NCI-H2227 (cell line): ENCODE measurements around the gene TLK1.
A peak's percentile ranks its signal among the peaks of the same experiment; 100 is the strongest.
"Not testable (repeated sequence)": the region's sequence is repeated elsewhere in the genome, so short reads cannot be mapped to it uniquely, and the experiment has no call there.

Experiments used
- DNase-seq: peaks from one replicate; lab custom pipeline; 2025; ENCODE audit not compliant: unreplicated experiment; lab: John Stamatoyannopoulos, UW

Gene TLK1

GRCh38 chr2:171146071-171146470 is 14.6 kb downstream of the TLK1 start:
- DNase-seq = no peak

DNA sequence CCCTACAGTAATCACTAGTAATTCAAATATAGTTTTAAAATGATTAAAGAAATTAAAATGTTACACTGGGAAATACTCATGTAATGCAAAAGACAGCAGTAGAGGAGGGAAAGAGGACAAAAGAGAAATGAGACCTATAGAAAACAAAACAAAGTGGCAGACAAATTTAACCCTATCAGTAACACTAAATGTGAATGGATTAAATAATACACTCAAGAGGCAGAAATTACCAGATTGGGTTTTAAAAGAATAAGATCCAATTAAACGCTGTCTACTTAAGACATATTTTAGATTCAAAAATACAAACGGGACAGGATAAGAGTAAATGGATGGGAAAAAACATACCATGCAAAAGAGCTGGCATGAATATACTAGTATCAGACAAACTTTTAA is 17.0 kb downstream of the TLK1 start:
- no peak for DNase-seq

DNA sequence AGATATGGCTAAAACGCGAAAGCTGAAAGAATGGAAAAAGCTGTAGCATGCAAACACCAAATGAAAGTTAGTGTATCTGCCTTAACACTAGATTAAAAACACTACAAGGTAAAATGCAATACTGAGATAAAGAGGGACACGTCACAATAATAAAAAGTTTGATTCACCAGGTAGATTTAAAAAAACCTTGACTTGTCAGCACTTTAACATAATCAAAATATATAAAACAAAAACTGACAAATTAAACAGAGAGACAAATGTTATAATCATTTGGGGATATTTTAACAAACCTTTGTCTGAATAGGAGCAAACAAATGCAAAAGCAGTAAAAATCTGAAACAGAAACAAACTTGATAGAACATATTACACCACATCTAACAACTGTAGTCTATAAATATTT is 18.3 kb downstream of the TLK1 start:
- DNase-seq = no peak

GRCh38 chr2:171141320-171141719 is 19.4 kb downstream of the TLK1 start:
- no peak for DNase-seq

DNA sequence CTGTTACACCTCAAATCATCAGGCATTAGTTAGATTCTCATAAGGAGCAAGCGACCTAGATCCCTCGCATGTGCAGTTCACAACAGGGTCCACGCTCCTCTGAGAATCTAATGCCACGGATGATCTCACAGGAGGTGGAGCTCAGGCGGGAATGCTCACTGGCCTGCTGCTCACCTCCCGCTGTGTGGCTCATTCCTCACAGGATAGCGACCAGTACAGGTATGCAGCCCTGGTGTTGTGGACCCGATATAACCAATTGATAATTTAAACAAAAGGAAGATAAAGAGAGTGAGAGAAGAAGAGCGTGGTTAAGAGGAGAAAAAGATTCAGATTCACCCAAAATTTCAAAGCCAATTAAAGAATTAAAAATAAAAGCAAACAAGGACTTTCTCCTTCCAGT is 20.8 kb downstream of the TLK1 start:
- no peak for DNase-seq

GRCh38 chr2:171136024-171136423 is 24.7 kb downstream of the TLK1 start:
- DNase-seq = no peak

GRCh38 chr2:171134624-171135230 is 26.0 kb downstream of the TLK1 start:
- no peak for DNase-seq

DNA sequence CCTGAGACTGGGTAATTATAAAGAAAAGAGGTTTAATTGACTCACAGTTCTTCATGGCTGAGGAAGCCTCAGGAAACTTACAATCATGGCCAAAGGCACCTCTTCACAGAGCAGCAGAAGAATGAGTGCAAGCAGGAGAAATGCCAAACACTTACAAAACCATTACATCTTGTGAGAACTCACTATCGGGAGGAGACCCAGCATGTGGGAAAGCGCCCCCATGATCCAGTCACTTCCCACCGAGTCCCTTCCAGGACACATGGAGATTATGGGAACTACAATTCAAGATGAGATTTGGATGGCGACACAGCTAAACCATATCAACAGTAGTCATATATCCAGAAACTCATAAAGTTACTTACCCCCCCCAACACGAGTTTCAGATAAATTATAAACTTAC is 28.6 kb downstream of the TLK1 start:
- no peak for DNase-seq

DNA sequence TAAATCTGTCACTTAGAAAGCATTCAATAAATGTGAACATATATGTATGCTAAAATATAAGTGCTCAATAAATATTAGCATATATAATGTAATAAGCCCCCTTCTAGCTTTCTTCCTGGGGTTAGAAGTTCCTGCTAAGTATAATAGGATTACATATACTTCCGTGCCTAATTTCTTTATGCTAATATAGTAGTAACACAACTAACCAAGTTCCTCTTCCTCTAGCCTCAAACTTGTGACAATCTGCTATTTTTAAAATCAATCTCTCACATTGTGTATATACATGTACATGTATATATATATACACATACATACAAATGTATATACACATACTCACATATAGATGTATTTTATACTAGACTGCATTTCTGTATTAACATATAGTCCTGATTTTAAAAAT is 32.2 kb downstream of the TLK1 start:
- no peak for DNase-seq

DNA sequence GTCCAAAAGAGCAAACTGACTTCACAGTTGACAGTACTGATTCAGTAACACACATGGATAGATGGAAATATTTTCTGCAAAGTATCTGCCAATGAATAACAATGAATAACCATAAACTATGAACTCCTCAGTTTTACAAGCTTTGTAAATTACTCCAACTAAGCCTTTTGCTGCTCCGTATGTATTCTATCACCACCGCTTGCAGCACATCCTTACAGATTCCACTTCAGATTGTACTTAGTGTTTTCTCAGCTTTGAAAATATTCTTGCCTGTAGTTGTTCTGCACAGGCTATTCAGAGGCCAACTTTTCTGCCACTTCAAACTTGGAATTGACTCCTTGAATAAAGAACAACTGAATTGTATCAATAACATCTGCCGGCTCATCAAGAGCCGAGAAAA is 36.2 kb downstream of the TLK1 start:
- no peak for DNase-seq

- no peak for DNase-seq
Measured at GRCh38 chr2:171109571-171109970, 51.1 kb downstream of the TLK1 start.

DNA sequence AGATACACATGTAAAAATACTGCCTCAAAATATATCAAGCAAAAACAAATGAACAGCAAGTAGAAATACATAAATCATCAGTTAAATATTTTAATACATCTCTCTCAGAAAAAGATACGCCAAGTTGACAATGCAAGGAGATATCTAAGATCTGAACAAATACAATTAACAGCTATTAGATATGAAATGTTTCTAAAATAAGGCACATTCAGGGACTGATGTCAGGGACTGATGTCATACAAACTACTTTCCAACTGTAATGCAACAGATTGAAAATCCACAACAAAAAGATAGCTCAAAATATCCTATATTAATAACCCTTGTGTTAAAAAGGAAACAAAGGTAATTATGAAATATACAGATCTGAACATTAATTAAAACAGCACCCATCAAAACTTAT is 51.7 kb downstream of the TLK1 start:
- DNase-seq = no peak

DNA sequence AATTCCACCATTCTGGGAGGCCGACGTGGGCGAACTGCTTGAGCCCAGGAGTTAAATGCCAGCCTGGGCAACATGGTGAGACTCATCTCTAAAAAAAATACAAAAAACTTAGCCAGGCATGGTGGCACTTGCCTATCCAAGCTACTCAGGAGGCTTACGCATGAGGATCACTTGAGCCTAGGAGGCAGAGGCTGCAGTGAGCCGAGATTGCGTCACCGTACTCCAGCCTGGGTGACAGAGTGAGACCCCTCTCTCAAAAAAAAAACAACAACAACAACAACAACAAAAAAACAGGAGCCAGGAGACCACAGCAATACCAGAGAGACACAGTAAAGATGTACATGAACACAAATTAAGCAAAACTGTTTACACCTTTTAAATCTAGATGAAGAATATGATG is 52.9 kb downstream of the TLK1 start:
- DNase-seq = no peak

GRCh38 chr2:171104379-171104778 is 56.3 kb downstream of the TLK1 start:
- no peak for DNase-seq

GRCh38 chr2:171102802-171103201 is 57.9 kb downstream of the TLK1 start:
- DNase-seq = peak; percentile 21

GRCh38 chr2:171100370-171100769 is 60.3 kb downstream of the TLK1 start:
- DNase-seq = no peak

DNA sequence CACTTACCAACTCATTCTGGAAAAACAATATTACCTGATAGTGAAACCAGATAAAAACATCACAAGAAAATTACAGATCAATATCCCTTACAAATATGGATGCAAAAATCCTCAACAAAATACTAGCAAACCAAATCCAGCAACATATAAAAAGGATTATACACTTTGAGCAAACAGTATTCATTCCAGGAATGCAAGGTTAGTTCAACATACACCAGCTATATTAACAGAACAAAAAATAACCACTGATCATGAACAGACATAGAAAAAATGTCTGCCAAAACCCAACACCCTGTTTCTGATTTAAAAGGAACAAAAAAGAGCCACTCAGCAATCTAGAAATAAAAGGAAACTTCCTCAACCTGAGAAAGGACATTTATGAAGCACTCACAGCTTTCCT is 62.1 kb downstream of the TLK1 start:
- peak; percentile 14 for DNase-seq

GRCh38 chr2:171095014-171095582 is 65.6 kb downstream of the TLK1 start:
- DNase-seq = no peak

GRCh38 chr2:171091517-171091916 is 69.2 kb downstream of the TLK1 start:
- not testable (repeated sequence) for DNase-seq

- no peak for DNase-seq
Measured at GRCh38 chr2:171089489-171089888, 71.2 kb downstream of the TLK1 start.

DNA sequence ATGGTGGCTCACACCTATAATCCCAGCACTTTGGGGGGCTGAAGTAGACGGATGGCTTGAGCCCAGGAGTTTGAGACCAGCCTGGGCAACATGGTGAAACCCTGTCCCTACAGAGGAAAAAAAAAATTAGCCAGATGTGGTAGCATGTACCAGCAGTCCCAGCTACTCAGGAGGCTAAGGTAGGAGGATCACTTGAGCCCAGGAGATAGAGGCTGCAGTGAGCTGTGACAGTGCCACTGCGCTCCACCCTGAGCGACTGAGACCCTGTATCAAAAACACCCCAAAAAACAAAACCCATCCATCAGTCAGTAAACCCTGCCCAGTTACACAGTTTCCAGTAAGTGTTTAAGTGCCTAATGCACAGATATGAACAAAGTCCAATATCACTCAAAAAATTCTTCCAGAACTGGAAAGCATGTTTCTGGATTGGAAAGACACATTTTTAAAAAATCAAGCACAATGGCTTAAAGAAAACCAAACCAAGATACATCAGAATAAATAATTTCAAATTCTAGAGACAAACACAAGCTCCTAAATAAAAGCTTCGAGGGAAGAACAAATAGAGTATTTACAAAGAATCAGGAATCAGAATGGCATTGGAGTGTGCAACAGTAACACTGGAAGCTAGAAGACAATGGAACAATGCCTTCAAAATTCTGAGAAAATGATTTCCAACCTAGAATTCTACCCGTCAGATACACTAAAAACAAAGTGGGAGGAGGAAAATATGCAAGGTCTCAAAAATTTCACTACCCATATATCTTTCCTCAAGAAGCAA is 72.4 kb downstream of the TLK1 start:
- DNase-seq = no peak

DNA sequence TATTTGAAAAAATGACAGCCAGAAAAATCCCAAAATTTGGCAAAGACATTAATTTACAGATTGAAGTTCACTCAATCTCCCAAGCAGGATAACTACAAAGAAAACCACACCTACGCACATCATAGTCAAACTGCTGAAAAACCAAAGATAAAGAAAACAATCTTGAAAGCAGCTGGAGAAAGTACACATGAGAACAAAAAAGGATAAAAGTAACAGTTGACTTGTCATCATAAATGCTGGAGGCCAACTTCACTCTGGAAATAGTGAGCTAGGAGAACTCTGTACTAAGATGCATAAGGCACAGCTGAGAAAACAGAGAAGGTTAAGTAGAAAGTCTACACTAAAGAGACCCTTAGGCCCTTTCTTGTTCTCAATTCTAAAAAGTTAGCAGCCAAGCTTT is 73.1 kb downstream of the TLK1 start:
- no peak for DNase-seq
